GM19193 (cell line): ENCODE results near the gene CCR4.

Source experiments
- POLR2A ChIP-seq: IDR thresholded peaks from 4 replicates; pipeline ENCODE4 v1.6.1; 2011; ENCODE audit not compliant: insufficient read depth, insufficient read length; ENCODE audit errors: extremely low read depth

Gene CCR4

GRCh38 chr3:32951410-32951811, at the start of gene CCR4:
CCR4 (plus strand) TSS chr3:32951644; CDS start chr3:32953423, 1,779 bp downstream.
- no peak for TF ChIP-seq POLR2A

GRCh38 chr3:32903953-32904352, 47.5 kb upstream of the CCR4 start:
- TF ChIP-seq POLR2A = no peak

- TF ChIP-seq POLR2A = no peak
Observed at GRCh38 chr3:32909999-32910398, 41.4 kb upstream of the CCR4 start.

GRCh38 chr3:32910954-32911353, 40.5 kb upstream of the CCR4 start:
- TF ChIP-seq POLR2A = no peak

GRCh38 chr3:32912046-32912445, 39.4 kb upstream of the CCR4 start:
- TF ChIP-seq POLR2A = no peak

GRCh38 chr3:32913790-32914446, 37.5 kb upstream of the CCR4 start:
- TF ChIP-seq POLR2A = no peak

- TF ChIP-seq POLR2A = no peak
Observed at GRCh38 chr3:32919920-32920319, 31.5 kb upstream of the CCR4 start.

GRCh38 chr3:32922078-32922477, 29.4 kb upstream of the CCR4 start:
- no peak for TF ChIP-seq POLR2A

GRCh38 chr3:32930161-32930560, 21.3 kb upstream of the CCR4 start:
- no peak for TF ChIP-seq POLR2A

- TF ChIP-seq POLR2A = no peak
Observed at GRCh38 chr3:32934150-32934742, 17.2 kb upstream of the CCR4 start.

- no peak for TF ChIP-seq POLR2A
Observed at GRCh38 chr3:32937331-32937730, 14.1 kb upstream of the CCR4 start.

- no peak for TF ChIP-seq POLR2A
Observed at GRCh38 chr3:32940726-32941125, 10.7 kb upstream of the CCR4 start.

GRCh38 chr3:32945136-32945535, 6.3 kb upstream of the CCR4 start:
- no peak for TF ChIP-seq POLR2A

- no peak for TF ChIP-seq POLR2A
Observed at GRCh38 chr3:32946973-32947788, 4.3 kb upstream of the CCR4 start.

GRCh38 chr3:32947789-32948238, 3.6 kb upstream of the CCR4 start:
- no peak for TF ChIP-seq POLR2A
